Endothelial cell (in vitro differentiated cells): ENCODE data around the gene FBXO30. TPM values are rescaled to one million over a fixed set of nuclear protein-coding genes. Genes with fewer than 3 reads are reported as not detected.
A peak's percentile ranks its signal among the peaks of the same experiment; 100 is the strongest.

ENCODE experiments used
- DNase-seq: peaks from one replicate; pipeline ENCODE4 v3.0.0; 2021; ENCODE audit warnings: low spot score
- H3K27ac Mint-ChIP-seq: one replicate; pipeline ENCODE4 v1.8.0; 2021; ENCODE audit warnings: mixed read lengths, inconsistent platforms; ENCODE audit not compliant: unreplicated experiment
- H3K27me3 Mint-ChIP-seq: one replicate; pipeline ENCODE4 v1.8.0; 2021; ENCODE audit warnings: mild to moderate bottlenecking, moderate library complexity, mixed read lengths, inconsistent platforms; ENCODE audit not compliant: unreplicated experiment
- H3K36me3 Mint-ChIP-seq: one replicate; pipeline ENCODE4 v1.8.0; 2021; ENCODE audit warnings: mild to moderate bottlenecking, low read depth, mixed read lengths, inconsistent platforms; ENCODE audit not compliant: unreplicated experiment
- H3K4me1 Mint-ChIP-seq: one replicate; pipeline ENCODE4 v1.8.0; 2021; ENCODE audit warnings: mild to moderate bottlenecking, mixed read lengths, inconsistent platforms; ENCODE audit not compliant: unreplicated experiment
- H3K4me3 Mint-ChIP-seq: one replicate; pipeline ENCODE4 v1.8.0; 2021; ENCODE audit warnings: mild to moderate bottlenecking, mixed read lengths, inconsistent platforms; ENCODE audit not compliant: unreplicated experiment
- H3K9me3 Mint-ChIP-seq: one replicate; pipeline ENCODE4 v1.8.0; 2021; ENCODE audit warnings: mixed read lengths, inconsistent platforms; ENCODE audit not compliant: unreplicated experiment
- total RNA-seq: library from RNA; stranded (reverse); fragmentation: NEBNext Ultra II Directional; extraction: Animal tissue kit (Norgen Biotek cat#: 25700); gene quantifications from one replicate; pipeline ENCODE4 v1.2.1, GENCODE V29; 2021; ENCODE audit not compliant: unreplicated experiment
- TF ChIP-seq, protein P1 (sequence below): fragments of 200-600 bp; sonication (generic); IDR thresholded peaks from one replicate; pipeline ENCODE4 v1.5.0; 2021; ENCODE audit warnings: antibody characterized with exemption; ENCODE audit not compliant: unreplicated experiment

FBXO30 gene
- total RNA-seq, 1 donor from 2014 or later, result 14.2 TPM

GRCh38 chr6:145822456-145822855 is 7.9 kb upstream of the FBXO30 start:
- H3K9me3 Mint-ChIP-seq, result no peaks in the 10 kb centered on the region
- no peak for DNase-seq
- peaks cover 4% of the 10 kb centered on the region for H3K27me3 Mint-ChIP-seq
- no peaks in the 10 kb centered on the region for H3K36me3 Mint-ChIP-seq
- H3K27ac Mint-ChIP-seq, result no peak overlapping the region
- H3K4me1 Mint-ChIP-seq, result no peaks in the 10 kb centered on the region
- TF ChIP-seq, protein P1, sequence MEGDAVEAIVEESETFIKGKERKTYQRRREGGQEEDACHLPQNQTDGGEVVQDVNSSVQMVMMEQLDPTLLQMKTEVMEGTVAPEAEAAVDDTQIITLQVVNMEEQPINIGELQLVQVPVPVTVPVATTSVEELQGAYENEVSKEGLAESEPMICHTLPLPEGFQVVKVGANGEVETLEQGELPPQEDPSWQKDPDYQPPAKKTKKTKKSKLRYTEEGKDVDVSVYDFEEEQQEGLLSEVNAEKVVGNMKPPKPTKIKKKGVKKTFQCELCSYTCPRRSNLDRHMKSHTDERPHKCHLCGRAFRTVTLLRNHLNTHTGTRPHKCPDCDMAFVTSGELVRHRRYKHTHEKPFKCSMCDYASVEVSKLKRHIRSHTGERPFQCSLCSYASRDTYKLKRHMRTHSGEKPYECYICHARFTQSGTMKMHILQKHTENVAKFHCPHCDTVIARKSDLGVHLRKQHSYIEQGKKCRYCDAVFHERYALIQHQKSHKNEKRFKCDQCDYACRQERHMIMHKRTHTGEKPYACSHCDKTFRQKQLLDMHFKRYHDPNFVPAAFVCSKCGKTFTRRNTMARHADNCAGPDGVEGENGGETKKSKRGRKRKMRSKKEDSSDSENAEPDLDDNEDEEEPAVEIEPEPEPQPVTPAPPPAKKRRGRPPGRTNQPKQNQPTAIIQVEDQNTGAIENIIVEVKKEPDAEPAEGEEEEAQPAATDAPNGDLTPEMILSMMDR, result no peak
- H3K4me3 Mint-ChIP-seq, result no peak overlapping the region

GRCh38 chr6:145819994-145820393 is 5.4 kb upstream of the FBXO30 start:
- no peaks in the 10 kb centered on the region for H3K9me3 Mint-ChIP-seq
- DNase-seq, result no peak
- peaks cover 3% of the 10 kb centered on the region for H3K27me3 Mint-ChIP-seq
- H3K4me1 Mint-ChIP-seq, result peaks cover 12% of the 10 kb centered on the region
- H3K36me3 Mint-ChIP-seq, result no peaks in the 10 kb centered on the region
- no peak overlapping the region for H3K27ac Mint-ChIP-seq
- TF ChIP-seq, protein P1, result no peak
- no peak overlapping the region for H3K4me3 Mint-ChIP-seq

- TF ChIP-seq, protein P1, result no peak
- peaks cover 12% of the 10 kb centered on the region for H3K4me1 Mint-ChIP-seq
- H3K27me3 Mint-ChIP-seq, result peaks cover 3% of the 10 kb centered on the region
- H3K9me3 Mint-ChIP-seq, result no peaks in the 10 kb centered on the region
- no peak overlapping the region for H3K4me3 Mint-ChIP-seq
- no peak overlapping the region for H3K27ac Mint-ChIP-seq
- no peaks in the 10 kb centered on the region for H3K36me3 Mint-ChIP-seq
- DNase-seq, result no peak
These were observed 4.2 kb upstream of the FBXO30 start for GRCh38 chr6:145818796-145819195.

- Mint-ChIP-seq H3K4me3 (peak overlapping the region; percentile 94), H3K9me3 (no peaks in the 10 kb centered on the region), H3K4me1 (peaks cover 19% of the 10 kb centered on the region), H3K27ac (peak overlapping the region; percentile 27), H3K27me3 (peaks cover 7% of the 10 kb centered on the region), H3K36me3 (no peaks in the 10 kb centered on the region)
- no peak for DNase-seq
- TF ChIP-seq, protein P1, result no peak
These were observed 1.8 kb upstream of the FBXO30 start for GRCh38 chr6:145816392-145816791.

DNA sequence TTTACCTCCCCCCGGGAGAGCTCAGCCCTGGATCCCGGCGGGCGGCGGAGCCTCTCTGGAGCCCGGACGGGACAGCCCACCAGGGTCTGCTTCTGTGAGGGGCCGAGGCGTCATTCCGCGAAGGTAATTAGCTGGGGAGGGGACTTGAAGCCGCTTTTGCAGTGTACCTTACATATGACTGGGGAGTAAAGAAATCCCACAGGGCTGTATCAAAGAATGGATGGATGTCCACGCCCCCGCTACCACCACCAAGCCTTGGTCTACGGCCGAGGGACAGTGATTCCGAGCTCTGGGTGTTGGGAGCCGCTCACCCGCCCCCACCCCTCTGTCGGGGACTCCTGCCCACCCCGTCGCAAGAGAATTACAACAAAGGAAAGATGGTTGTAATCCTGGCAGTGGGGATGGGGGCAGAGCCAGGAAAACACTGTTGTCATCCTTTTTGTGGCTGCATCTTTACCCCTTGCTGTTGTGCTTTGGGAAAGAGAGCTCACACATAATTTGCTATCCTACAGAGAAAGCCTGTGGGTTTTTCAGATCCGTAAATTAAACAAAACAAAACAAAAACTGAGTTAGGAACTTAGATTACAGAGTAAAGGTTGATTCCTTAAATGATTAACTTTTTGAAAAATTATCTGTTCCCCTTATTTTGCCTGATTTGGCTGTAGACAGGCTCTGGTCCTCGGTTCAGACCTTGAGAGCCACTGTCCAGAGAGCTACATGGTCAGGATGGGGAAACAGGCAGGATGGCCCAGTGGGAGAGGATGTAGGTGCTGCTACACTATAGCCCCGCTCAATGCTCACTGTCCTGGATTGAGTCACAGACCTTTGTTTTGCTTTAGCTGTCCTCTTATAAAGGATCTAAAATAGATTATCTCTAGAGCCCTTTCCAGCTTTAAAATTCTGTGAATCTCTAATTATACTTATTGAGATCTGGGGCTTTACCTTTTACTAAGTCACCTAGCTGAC is 997 bp upstream of the FBXO30 start:
- no peaks in the 10 kb centered on the region for H3K9me3 Mint-ChIP-seq
- H3K4me1 Mint-ChIP-seq, result peaks cover 25% of the 10 kb centered on the region
- H3K27ac Mint-ChIP-seq, result peak overlapping the region; percentile 86
- H3K27me3 Mint-ChIP-seq, result peaks cover 7% of the 10 kb centered on the region
- TF ChIP-seq, protein P1, result no peak
- no peak for DNase-seq
- H3K36me3 Mint-ChIP-seq, result no peaks in the 10 kb centered on the region
- peak overlapping the region; percentile 94 for H3K4me3 Mint-ChIP-seq
